ENCODE results near the gene RAB22A.
"Not testable (repeated sequence)": the region's sequence is repeated elsewhere in the genome, so short reads cannot be mapped to it uniquely, and the experiment has no call there.

The RAB22A gene

DNA sequence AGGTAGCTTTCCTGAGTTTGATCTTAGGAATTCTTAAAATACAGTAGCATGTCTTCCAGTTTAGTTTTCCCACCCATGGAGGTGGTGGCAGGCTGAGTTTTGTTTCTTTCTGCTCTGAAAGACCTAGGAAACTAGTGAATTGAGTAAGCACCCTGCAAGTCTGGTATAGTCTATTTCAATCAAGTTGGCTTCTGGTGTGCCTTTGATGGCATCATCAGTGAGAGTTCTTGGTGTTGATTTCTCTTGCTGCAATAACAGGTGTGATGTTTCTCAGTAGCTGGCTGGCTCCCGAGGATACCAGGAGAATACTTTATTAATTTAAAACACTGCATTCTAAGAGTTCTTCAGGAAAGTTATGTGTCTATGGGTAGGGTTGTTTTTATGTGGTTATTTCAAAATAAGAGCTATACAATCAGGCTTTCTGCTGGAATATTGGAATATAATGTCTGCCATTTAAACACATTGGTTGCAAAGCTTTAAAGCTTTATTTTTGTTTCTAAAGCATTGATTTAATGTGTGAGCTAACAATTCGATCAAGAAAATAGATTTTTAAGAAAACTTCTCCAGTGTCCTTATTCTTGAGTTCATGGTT lies 98.5 kb downstream of the RAB22A start:
- Histone ChIP-seq H3K27me3 (no peaks in the 10 kb centered on the region), H3K36me3 (no peaks in the 10 kb centered on the region), H3K9me3 (no peaks in the 10 kb centered on the region), H3K4me3 (ENCODE audit: low read depth in 1 of 2, low read length in 1 of 2) (peak overlapping the region; percentile 5 to 19), H3K4me1 (ENCODE audit: control insufficient read depth in 1 of 2, insufficient read depth in 1 of 2, low read depth in 1 of 2, low read length in 1 of 2) (peaks cover 41 to 45% of the 10 kb centered on the region in 2 experiments), H3K27ac (peak overlapping the region; percentile 88)
- TF ChIP-seq, protein P1, sequence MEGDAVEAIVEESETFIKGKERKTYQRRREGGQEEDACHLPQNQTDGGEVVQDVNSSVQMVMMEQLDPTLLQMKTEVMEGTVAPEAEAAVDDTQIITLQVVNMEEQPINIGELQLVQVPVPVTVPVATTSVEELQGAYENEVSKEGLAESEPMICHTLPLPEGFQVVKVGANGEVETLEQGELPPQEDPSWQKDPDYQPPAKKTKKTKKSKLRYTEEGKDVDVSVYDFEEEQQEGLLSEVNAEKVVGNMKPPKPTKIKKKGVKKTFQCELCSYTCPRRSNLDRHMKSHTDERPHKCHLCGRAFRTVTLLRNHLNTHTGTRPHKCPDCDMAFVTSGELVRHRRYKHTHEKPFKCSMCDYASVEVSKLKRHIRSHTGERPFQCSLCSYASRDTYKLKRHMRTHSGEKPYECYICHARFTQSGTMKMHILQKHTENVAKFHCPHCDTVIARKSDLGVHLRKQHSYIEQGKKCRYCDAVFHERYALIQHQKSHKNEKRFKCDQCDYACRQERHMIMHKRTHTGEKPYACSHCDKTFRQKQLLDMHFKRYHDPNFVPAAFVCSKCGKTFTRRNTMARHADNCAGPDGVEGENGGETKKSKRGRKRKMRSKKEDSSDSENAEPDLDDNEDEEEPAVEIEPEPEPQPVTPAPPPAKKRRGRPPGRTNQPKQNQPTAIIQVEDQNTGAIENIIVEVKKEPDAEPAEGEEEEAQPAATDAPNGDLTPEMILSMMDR (IDR thresholded peaks at IDR 0.05): no peak

DNA sequence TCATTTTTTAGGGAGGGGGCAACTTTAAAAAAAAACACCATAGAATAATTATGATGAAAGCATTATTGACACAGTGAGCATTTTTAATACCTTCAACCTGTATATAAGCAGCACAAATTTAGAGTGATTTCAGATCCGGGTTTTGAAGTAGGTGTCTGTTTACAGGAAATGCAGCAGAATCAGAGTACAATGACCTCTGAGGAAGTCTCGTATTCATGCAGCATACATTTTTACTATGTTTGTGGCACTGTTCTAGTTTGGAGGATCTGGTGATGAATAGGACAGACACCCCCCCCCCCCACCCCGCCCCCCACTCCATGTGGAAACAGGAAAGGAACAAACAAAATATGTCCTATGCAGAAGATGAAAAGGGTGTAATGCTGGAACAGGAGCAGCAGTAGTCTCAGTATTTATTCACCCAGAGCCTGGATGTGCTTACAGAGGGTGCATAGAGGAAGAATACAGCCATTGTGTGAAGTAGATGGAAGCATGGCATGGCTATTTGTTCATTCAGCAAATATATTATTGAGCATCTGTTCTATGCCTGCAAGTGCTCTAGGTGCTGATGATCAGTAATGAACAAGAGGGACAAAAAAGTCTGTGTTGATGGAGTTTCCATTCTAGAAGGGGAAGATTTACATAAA lies 99.2 kb downstream of the RAB22A start:
- H3K36me3 ChIP-seq: no peaks in the 10 kb centered on the region
- H3K27ac ChIP-seq: peak overlapping the region; percentile 88
- H3K4me3 ChIP-seq (ENCODE audit: low read depth in 1 of 2, low read length in 1 of 2): peak overlapping the region in 1 of 2 experiments; percentile 19
- H3K27me3 ChIP-seq: no peaks in the 10 kb centered on the region
- TF ChIP-seq, protein P1 (IDR thresholded peaks at IDR 0.05): no peak
- H3K4me1 ChIP-seq (ENCODE audit: control insufficient read depth in 1 of 2, insufficient read depth in 1 of 2, low read depth in 1 of 2, low read length in 1 of 2): peaks cover 41 to 45% of the 10 kb centered on the region in 2 experiments
- no peaks in the 10 kb centered on the region for H3K9me3 ChIP-seq

DNA sequence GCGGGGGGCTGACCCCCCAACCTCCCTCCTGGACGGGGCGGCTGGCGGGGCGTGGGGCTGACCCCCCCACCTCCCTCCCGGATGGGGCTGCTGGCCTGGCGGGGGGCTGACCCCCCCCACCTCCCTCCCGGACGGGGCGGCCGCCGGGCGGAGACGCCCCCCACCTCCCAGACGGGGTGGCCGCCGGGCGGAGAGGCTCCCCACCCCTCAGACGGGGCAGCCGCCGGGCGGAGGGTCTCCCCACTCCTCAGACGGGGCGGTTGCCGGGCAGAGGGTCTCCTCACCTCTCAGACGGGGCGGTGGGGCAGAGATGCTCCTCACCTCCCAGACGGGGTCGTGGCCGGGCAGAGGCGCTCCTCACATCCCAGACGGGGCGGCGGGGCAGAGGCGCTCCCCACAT lies 104.7 kb downstream of the RAB22A start:
- not testable (repeated sequence) for H3K4me3 ChIP-seq (ENCODE audit: low read depth in 1 of 2, low read length in 1 of 2); H3K36me3 ChIP-seq; H3K27ac ChIP-seq; H3K9me3 ChIP-seq; H3K27me3 ChIP-seq
- H3K4me1 ChIP-seq (ENCODE audit: control insufficient read depth in 1 of 2, insufficient read depth in 1 of 2, low read depth in 1 of 2, low read length in 1 of 2): peaks cover 41 to 46% of the 10 kb centered on the region in 2 experiments

DNA sequence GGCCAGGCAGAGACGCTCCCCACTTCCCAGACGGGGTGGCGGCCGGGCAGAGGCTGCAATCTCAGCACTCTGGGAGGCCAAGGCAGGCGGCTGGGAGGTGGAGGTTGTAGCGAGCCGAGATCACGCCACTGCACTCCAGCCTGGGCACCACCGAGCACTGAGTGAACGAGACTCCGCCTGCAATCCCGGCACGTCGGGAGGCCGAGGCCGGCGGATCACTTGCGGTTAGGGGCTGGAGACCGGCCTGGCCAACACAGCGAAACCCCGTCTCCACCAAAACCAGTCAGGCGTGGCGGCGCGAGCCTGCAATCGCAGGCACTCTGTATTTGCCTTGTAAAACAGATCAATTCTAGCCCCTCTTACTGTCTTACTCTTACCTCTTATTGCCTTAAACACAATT lies 105.3 kb downstream of the RAB22A start:
- H3K4me3 ChIP-seq (ENCODE audit: low read depth in 1 of 2, low read length in 1 of 2); H3K36me3 ChIP-seq; H3K27me3 ChIP-seq; H3K9me3 ChIP-seq: not testable (repeated sequence)
- peaks cover 35 to 40% of the 10 kb centered on the region in 2 experiments for H3K4me1 ChIP-seq (ENCODE audit: control insufficient read depth in 1 of 2, insufficient read depth in 1 of 2, low read depth in 1 of 2, low read length in 1 of 2)
- H3K27ac ChIP-seq: peak overlapping the region; percentile 89

DNA sequence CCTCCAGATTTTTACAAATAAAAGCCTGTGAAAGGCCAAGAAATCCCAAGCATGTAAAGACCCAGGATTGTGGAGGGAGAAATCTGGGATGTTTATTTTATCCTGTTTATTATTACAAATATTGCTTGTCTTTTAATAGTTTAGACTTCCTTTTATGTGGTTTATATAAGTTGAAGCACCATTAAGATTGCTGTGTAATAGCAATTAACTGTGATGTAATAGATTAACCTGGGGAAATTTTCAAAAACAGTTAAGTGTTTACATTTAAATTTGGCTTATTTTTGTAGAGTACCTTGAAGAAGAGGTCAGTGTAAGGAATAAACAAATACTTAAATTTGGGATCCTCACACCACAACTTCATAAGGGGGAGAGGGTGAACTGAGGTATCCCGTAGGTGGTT lies 106.5 kb downstream of the RAB22A start:
- Histone ChIP-seq H3K27me3 (no peaks in the 10 kb centered on the region), H3K4me3 (ENCODE audit: low read depth in 1 of 2, low read length in 1 of 2) (no peak overlapping the region), H3K27ac (peak overlapping the region; percentile 89), H3K36me3 (peaks cover 15% of the 10 kb centered on the region), H3K9me3 (no peaks in the 10 kb centered on the region), H3K4me1 (ENCODE audit: control insufficient read depth in 1 of 2, insufficient read depth in 1 of 2, low read depth in 1 of 2, low read length in 1 of 2) (peaks cover 23 to 28% of the 10 kb centered on the region in 2 experiments)
- TF ChIP-seq, protein P1 (IDR thresholded peaks at IDR 0.05): no peak

DNA sequence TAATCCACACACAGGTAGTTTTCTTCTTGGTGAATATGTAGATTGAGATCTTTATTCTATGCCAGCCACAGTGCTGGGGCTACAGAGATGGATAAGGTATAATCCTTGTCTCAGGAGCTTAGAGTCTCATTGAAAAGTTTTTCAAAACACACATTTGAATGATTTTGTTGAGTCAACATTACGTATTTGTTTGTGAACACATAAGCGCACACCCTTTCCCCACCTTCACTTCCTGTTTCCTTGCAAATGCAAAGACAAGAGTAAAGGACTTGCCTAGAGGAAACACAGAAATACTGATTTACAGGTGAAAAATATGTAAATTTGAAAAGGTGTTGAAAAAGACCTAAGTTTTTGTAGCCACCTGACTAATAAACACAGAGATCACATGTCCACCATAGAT lies 107.3 kb downstream of the RAB22A start:
- Histone ChIP-seq H3K27me3 (no peaks in the 10 kb centered on the region), H3K36me3 (peaks cover 19% of the 10 kb centered on the region), H3K27ac (peak overlapping the region; percentile 89), H3K9me3 (no peaks in the 10 kb centered on the region), H3K4me1 (ENCODE audit: control insufficient read depth in 1 of 2, insufficient read depth in 1 of 2, low read depth in 1 of 2, low read length in 1 of 2) (peaks cover 22 to 24% of the 10 kb centered on the region in 2 experiments), H3K4me3 (ENCODE audit: low read depth in 1 of 2, low read length in 1 of 2) (peak overlapping the region; percentile 13 to 15)
- TF ChIP-seq, protein P1 (IDR thresholded peaks at IDR 0.05): no peak
